HG02571 (cell line): ENCODE measurements around the gene ETNK2.
"Not testable (repeated sequence)": the region's sequence is repeated elsewhere in the genome, so short reads cannot be mapped to it uniquely, and the experiment has no call there.

ENCODE experiments used
- ATAC-seq: cut with Tn5 transposase; IDR thresholded peaks from one replicate; pipeline ENCODE4 v1.9.1; 2021; ENCODE audit warnings: mild to moderate bottlenecking, moderate library complexity; ENCODE audit not compliant: unreplicated experiment

ETNK2 gene

DNA sequence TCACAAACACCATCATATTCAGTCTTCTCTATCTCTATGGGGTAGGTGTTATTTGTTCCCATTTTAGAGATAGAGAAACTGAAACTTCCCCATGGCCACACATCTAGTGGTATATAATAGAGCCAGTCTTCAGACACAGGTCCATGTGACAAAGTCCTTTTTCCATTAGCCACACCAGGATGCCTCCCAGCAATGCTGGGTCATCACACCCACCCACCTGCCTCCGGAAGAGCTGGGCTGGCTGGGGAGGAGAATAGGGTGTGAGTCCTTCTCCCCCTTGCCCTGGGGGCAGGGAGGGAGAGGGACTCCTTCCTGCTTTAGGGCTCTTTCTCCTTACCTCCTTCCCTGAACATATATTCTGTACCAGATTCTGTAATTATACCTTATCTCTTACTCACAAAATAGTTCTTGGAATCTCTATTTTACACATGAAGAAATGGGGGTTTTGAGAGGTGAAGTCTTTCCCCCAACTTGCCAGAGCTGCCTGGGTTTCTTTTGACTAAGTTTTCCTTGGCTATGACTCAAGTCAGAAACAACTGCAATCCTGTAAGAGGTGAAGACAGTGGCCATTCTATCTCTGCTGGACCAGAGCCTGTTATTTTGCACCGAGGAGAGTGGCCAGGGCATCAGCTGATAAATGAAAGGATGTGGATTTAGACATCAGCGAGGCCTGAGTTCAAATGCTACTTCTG is 49.0 kb downstream of the ETNK2 start:
- ATAC-seq, result no peak

DNA sequence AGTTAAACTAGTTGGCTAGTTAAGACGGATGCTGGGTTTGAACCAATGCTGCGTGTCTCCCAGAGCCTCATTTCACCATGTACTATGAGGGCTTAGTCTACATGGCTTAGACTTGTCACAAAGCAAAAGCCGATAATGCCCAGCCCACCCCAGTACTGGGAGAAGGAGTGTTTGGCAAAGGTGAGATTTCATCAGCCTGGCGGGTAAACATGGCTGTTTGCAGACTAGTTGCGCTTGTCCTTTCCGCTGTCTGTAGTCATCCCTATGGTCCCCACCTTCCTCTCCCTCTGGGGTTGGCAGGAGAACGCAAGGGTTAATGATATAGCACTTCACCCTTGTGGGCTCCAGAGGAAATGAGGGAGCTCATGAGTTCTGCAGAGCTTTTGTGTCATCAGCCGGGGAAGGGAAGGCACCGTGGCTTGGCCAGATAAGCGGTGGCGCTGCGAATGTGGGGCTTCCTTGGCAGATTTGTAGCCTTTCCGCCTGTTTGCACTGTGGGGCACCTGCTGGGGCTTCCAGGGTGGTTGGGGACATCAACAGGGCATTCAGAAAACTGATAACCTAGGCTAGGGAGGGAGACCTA is 49.7 kb downstream of the ETNK2 start:
- ATAC-seq, result no peak

GRCh38 chr1:204099754-204100153 is 52.1 kb downstream of the ETNK2 start:
- not testable (repeated sequence) for ATAC-seq

DNA sequence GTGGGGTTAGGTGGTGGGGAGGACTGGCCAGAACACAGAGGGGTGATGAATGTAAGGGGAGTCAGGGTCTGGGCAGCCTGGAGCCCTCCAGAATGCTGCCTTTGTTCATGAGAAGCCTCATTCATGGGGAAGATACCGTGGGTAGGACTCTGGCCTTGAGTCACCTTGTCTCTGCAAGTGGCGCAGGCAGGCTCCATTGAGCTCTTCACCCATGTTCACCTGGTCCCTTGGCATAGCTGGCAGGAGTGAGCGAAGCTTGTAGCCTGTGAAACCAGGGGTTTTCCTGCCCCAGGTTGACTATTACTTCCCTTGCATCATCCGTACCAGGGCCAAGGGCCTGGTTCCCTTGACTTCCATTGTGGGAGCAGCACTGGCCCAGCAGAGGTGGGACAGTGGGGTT is 53.2 kb downstream of the ETNK2 start:
- no peak for ATAC-seq

DNA sequence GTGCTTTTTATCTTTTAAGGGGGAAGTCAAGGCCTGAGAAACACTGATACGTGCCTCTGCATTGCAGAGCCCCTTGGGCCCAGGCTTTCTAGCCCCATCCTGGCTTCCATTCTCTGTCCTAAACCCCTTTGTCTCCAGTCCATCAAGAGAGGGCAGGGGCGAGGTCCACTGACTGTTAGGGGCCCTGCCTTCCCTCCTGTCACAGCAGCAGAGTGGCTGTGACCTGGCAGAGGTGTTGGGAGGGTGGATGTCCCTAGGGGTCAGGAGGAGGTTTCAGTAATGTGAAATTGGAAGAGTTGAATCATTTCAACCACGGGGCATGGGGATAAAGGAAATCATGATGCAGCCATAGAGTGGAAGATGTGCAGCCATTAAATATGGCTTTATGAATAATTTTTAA is 54.9 kb downstream of the ETNK2 start:
- ATAC-seq, result no peak

GRCh38 chr1:204094856-204095634 is 56.8 kb downstream of the ETNK2 start:
- ATAC-seq, result no peak

DNA sequence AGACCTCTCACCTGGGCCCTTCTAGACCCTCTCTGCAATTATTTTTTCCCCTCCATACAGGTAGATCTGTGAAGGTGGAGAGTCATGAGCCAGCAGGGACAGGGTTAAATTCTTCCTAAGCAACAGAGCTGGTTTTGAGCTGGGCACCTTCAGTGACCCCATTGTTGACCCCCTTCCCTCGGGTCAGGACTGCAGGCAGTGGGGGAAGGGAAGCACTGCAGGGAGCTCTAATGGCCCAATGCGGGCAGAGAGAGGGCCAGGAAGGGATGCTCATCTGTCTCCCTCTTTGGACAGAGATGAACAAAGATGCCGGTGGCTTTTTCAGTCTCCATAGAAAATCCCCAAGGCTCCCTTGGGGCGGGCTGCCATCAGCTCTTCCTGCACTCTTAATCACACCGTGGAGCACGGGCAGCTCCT is 57.5 kb downstream of the ETNK2 start:
- no peak for ATAC-seq

DNA sequence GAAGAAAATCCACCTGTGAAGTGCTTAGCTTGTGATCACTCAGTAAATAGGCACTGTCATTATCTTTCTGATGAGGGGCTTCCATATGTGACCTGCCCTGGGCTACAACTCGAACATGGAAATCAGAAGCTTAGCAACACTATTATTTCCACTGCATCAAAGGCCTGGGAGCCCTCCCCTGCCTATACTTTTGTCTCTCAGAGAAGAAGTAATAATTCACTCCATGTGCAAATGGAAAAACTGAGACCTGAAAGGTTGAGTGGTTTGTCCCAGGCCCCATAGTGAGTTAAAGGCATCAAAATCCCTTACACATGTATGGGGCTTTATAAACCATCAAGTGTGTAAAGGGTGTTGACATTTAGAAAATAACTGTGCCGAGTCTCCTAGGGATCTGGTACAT is 58.1 kb downstream of the ETNK2 start:
- ATAC-seq, result no peak

DNA sequence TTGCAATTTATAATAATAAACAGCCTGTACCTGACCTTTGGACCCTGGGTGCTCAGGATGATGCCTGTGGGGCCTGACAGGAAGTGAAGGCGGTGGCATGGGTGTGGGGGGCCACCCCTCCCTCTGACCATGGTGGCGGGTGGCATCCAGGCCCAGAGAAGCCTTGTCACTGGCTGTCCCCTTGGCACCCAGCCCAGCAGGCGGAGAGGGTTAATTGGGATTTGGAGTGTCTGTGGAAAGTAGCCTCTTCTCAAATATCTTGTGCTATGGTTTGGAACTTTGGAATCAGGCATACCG is 58.5 kb downstream of the ETNK2 start:
- ATAC-seq, result no peak

- ATAC-seq, result no peak
Observed at GRCh38 chr1:204092632-204093420, 59.0 kb downstream of the ETNK2 start.

DNA sequence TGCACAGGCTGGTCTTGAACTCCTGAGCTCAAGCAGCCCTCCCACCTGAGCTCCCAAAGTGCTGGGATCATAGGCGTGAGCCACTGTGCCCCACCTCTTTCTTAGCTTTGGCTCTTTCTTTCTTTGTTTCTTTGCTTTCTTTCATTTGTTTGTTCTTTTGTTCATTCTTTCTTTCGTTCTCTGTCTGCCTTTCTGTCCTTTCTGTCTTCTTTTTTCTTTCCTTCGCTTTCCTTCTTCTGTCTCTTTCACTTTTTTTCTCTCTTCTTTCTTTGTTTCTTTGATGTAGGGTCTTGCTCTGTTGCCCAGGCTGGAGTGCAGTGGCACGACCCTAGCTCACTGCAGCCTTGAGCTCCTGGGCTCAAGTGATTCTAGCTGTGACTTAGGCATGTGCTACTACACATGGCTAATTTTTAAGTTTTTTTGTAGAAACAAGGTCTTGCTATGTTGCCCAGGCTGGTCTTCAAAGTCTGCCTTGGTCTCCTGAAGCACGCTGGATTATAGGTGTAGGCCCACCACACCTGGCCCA is 60.0 kb downstream of the ETNK2 start:
- no peak for ATAC-seq

- ATAC-seq, result no peak
Observed at GRCh38 chr1:204091066-204091465, 60.8 kb downstream of the ETNK2 start.

GRCh38 chr1:204090132-204090531 is 61.7 kb downstream of the ETNK2 start:
- ATAC-seq, result not testable (repeated sequence)

GRCh38 chr1:204089044-204089751 is 62.6 kb downstream of the ETNK2 start:
- ATAC-seq, result no peak

GRCh38 chr1:204088596-204088995 is 63.2 kb downstream of the ETNK2 start:
- ATAC-seq, result no peak

GRCh38 chr1:204087893-204088528 is 63.8 kb downstream of the ETNK2 start:
- ATAC-seq, result no peak

DNA sequence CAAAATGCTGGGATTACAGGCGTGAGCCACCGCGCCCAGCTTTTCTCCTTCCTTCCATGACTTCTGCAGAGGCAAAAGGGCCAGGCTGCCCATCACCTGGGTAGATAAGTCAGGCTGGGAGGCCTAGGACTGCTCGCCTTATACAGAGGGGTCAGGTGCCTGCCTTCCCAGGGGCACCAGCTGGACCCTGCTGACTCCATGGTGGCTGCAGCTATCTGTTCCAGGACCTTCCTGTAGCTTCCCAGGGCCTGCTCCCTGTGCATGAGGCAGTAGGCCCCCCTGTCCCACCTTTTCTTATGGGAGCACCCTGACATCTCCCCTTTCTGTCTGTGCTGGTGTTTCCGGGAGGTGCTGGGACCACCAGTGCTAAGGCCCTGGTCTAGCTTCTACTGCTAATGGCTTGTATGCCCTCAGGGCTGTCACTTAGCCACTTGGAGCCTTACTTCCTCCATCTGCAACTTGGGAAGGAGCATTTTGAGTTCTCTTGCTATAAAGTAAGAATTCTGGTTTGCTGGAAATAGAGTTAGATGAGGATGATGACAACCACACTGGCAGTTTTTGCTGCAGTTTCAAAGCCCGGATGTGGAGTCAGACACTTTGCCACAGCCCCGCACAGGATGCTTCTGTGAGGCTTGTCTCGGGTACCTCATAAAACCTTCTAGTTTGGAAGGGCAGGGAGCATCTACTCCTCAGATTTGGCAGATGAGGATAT is 64.5 kb downstream of the ETNK2 start:
- no peak for ATAC-seq

DNA sequence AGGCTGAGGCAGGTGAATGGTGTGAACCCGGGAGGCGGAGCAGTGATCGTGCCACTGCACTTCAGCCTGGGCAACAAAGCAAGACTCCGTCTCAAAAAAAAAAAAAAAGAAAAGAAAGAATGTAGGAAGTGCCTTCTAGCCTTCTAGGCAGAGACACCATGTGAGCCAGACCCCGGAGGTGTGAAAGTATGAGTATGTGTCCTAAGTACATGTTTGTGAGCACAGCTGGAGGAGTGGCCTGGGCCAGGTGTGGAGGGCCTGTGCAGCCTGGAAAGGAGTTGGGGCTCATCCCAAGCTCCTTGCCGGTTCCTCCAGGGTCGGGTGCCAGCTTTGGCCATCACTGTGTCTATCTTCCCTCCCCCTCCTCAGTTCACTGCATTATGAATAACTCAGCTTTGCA is 66.0 kb downstream of the ETNK2 start:
- ATAC-seq, result no peak

DNA sequence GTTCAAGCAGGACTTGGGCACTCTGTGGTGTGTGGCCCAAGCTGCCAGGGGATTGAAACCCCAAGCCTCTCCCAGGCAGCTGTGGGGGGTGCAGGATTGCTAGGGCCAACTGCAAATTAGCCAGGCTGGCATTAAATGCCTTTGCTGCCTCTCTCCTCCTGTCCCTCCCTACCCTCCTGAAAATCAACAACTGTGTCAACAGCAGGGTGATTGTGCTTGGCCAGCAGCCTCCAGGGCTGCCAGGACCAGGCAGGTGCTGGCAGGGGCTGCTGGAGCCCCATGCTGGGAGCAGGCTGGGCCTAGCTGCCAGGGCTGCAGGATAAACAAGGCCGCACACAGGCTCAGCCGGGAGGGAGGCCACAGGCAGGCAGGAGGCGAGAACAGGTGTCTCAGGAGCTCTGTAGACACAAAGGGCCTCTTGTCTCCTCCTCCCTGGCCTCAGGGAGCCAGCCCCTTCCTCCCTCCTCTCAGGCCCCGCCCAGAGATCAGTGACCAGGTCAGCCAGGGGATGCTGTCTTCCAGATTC is 67.5 kb downstream of the ETNK2 start:
- no peak for ATAC-seq
